HG03025 (cell line): ENCODE measurements around the gene LPCAT1.

Experiments used
- ATAC-seq: cut with Tn5 transposase; IDR thresholded peaks from one replicate; pipeline ENCODE4 v1.9.1; 2021; ENCODE audit warnings: mild to moderate bottlenecking, moderate library complexity; ENCODE audit not compliant: unreplicated experiment, low FRiP score

The LPCAT1 gene

GRCh38 chr5:1453613-1454012, 70.1 kb downstream of the LPCAT1 start:
- ATAC-seq: no peak

GRCh38 chr5:1449081-1449630, 74.6 kb downstream of the LPCAT1 start:
- ATAC-seq: no peak

- no peak for ATAC-seq
These were observed 75.2 kb downstream of the LPCAT1 start for GRCh38 chr5:1448511-1449011.

- no peak for ATAC-seq
These were observed 75.9 kb downstream of the LPCAT1 start for GRCh38 chr5:1447671-1448361.

GRCh38 chr5:1446602-1447343, 77.0 kb downstream of the LPCAT1 start:
- no peak for ATAC-seq

GRCh38 chr5:1445689-1446601, 77.8 kb downstream of the LPCAT1 start:
- ATAC-seq: no peak

GRCh38 chr5:1445313-1445688, 78.5 kb downstream of the LPCAT1 start, which contains the start of gene SLC6A3:
TSS of gene SLC6A3 (minus strand) at chr5:1445440. CDS start at chr5:1443197, 2,243 bp downstream.
- ATAC-seq: no peak

- ATAC-seq: no peak
These were observed 79.2 kb downstream of the LPCAT1 start for GRCh38 chr5:1444361-1445189.

- ATAC-seq: no peak
These were observed 79.8 kb downstream of the LPCAT1 start for GRCh38 chr5:1443991-1444360.

- no peak for ATAC-seq
These were observed 80.6 kb downstream of the LPCAT1 start for GRCh38 chr5:1443171-1443570.

- ATAC-seq: no peak
These were observed 81.3 kb downstream of the LPCAT1 start for GRCh38 chr5:1442222-1443145.

- no peak for ATAC-seq
These were observed 82.4 kb downstream of the LPCAT1 start for GRCh38 chr5:1441166-1441865.

- ATAC-seq: no peak
These were observed 83.7 kb downstream of the LPCAT1 start for GRCh38 chr5:1440098-1440493.

- ATAC-seq: no peak
These were observed 84.2 kb downstream of the LPCAT1 start for GRCh38 chr5:1439388-1440097.

GRCh38 chr5:1438871-1439270, 84.9 kb downstream of the LPCAT1 start:
- ATAC-seq: no peak

- no peak for ATAC-seq
These were observed 85.7 kb downstream of the LPCAT1 start for GRCh38 chr5:1437876-1438559.
